Stimulated activated CD4-positive, alpha-beta T cell treated with anti-CD3 and anti-CD28 coated beads, TNF-alpha, amount 100 ng/mL, for 24 hours (primary cell): Measurements from ENCODE around the gene KCP.
A peak's percentile ranks its signal among the peaks of the same experiment; 100 is the strongest.

ENCODE experiments used
- DNase-seq, 3 experiments: peaks; one replicate each; pipeline ENCODE4 v3.0.0-alpha.2; 2020; ENCODE audit warnings: low read depth in 3 of 3

KCP gene

DNA sequence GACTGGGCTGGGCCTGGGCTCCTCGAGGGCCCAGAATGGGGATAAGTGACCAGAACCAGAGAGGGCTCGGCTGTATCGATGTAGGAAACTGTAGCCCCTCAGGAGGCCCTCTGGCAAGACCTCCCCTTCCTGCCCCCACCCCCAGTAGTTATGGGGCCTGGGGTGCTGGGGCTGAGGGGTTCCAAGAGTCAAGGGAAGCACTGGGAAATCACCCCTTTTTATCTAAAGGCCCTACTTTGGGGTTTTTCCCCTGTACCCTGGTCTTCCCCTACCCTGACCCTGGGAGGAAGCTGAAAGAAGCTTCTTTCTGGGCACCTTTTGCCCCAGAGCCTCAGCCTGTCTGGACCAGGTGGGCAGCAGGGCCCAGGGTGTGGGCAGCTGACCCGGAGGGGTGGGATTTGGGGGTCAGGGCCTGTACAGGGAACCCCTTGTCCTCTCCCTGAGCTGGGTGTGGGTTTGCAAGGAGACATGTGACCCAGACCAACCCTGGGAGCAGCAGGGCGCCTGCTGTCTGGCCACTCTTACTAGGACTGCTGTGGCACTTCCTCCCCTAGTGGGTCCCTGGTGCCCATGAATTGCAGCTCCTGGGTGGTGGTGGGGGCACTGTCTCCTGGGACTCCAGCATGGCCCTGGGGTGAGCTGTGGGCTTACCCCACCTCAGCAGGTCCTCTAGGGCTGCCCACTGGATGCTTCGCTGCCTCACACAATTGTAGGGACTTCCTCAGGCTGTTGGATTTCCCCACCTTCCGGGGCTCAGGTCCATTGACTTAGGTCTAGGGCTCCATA, 28.8 kb upstream of the KCP start:
- DNase-seq, result no peak

DNA sequence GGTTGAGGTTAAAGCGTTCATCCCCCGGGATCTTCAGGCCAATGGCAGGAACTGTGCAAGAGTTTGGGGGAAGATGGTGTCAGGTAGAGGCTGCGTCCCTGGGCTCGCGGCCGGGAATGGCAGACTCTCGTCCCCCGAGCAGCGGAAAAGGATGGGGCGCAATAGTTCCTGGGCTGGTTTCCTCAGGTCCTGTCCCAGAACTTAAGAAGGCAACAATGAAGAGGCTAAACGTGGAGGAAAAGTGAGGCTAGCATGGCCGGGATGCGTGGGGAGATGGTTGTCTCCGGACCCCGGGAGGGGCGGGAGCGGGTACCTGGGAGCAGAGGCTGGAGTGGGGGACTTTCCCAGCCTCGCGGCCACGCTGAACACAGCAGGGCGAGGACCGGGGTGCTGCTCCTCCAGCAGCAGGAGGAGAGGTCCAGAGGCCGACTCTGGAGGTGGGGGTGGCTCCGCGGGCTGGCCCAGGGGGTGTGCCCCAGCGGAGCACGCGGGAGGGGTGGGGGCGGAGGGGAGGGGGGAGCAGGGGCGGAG, 28.1 kb upstream of the KCP start:
- DNase-seq, result no peak

DNA sequence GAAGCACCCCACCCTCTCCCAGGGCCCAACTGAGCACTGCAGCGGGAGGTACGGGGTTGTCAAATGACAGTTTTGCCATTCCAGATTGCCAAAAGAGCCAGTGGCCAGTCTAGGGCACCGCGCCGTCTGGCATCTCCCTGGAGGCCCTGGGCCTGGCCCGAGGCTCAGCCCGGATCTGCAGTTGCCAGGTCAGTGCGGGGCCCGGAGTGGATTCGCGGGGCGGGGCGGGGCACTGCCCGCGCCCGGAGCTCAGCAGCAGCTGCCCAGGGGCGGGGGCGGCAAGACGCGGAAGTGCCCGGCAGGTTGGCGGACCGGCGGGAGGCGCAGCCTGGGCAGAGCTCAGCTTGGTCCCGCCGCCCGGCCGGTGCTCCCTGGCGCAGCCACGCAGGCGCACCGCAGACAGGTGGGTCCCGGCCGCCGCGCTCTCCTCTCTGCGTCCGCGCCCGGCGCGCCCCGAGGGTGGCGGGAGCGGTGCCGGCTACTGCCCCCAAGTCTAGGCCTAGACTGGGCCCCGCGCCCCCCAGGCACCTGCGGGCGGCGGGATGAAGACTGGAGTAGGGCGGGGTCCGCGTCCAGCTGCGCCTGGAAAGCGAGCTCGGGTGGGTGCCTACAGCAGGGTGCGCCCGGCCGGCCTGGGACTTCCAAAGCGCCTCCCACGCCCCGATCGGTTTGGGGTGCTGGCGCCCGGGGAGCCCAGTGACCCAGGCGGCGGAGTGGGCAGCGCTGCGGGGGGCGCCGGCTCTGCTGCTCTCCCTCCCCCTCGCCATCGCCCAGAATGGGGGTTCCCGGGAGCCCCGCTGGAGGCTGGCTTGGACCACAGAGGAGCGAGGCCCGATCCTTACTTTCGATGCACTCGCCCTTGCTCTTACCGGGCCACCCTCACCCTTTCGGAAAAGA, 27.4 kb upstream of the KCP start, which contains the start of gene IRF5:
IRF5 (plus strand) TSS at position 281 of the 897 bp plus-strand sequence. CDS start 4,155 bp downstream, outside the sequence.
- no peak for DNase-seq

DNA sequence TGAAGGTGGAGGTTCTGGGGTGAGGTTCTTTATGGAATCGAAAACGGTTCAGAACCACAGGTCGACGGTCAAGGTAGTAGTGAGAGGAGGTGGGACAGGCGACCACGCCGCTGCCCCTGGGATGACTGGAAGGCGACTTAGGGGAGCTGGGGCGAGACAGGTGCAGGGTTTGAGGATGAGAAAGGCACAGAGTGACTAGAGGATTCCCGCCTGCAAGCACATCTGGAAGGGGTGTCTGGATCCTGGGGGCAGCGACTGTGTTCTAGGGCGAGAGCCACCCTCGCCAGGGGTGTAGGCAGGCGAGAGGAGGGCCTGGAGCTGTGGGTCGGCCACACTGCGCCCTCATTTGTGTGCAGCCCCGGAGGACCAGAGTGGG, 26.8 kb upstream of the KCP start:
- DNase-seq, result no peak

DNA sequence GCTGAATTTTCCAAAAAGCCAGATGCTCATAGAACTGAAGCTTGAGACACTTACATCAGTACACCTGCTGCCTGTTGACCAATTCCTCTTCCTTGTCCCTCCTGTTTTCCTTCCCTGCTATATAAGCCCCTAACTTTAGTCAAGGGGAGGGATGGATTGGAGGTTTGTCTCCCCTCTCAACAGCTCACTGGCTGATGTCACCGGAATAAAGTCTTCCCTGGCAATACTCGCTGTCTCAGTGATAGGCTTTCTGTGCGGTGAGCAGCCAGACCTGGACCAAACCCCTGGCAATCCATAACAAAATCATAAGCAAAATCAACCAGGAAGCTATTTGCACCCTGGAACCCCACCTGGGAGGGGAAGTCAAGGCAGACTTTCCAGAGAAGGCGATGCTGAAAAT, 26.3 kb upstream of the KCP start:
- DNase-seq, result no peak

DNA sequence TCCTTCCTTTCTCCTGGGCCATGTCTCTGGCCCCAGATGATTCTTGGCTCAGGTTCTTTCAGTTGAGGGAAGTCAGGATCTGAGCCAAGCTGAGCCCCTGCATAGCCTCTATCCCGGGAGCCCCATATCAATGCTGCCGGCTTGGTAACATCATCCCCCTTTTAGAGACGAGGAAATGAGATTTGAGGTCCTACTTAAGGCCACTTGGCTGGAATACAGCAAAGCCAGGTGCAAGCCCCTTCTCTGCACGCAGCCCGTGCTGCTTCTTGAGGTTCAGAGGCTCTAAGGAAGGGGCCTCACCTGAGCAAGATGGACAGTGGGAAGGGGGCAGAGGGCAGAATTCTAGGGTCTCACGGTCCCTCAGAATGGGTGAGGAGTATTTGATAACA, 24.8 kb upstream of the KCP start:
- DNase-seq, result no peak

DNA sequence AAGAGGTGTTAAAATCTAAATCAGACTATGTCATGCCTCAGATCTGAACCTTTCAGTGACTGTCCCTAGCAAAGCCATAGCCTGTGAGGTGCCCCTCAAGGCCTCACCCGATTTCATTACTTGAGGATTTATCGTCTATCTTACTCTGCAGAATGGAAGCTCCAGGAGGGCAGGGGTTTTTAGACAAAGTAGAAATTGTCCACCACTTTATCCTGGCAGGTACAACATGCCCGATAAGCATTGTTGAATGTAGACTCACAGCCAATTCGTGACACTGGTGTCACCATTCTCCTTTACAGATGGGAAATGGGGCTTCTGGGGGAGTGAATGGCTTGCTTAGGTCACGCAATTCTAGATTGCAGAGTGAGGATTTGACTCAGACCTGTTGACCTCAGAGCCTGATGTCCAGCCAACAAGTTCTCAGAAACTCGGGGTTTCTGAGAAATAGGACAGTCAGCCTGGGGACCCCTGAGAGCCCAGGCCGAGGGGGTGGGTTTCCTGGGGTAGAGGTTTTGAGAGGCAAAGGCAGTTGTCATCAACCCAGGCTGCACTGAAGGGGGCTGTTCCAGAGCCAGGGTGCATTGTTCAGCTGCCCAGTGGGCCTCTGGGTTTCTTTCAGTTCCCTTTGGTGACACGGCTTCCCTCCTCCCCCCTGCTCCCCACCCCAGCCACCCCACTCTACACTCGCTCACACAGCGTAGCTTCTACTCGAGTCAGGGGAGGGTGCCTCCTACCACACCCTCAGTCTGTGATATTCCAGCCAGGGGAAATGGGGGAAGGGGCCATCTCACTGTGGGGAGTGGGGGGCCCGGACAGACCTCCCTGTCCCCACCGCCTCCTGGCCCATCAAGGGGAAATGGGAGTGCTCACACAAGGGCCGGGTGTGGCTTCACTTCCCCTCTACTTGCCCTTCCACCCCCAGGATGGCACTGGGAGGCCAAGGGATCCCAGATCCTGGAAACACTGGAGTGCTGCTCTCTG, 24.1 kb upstream of the KCP start:
- DNase-seq, result no peak

DNA sequence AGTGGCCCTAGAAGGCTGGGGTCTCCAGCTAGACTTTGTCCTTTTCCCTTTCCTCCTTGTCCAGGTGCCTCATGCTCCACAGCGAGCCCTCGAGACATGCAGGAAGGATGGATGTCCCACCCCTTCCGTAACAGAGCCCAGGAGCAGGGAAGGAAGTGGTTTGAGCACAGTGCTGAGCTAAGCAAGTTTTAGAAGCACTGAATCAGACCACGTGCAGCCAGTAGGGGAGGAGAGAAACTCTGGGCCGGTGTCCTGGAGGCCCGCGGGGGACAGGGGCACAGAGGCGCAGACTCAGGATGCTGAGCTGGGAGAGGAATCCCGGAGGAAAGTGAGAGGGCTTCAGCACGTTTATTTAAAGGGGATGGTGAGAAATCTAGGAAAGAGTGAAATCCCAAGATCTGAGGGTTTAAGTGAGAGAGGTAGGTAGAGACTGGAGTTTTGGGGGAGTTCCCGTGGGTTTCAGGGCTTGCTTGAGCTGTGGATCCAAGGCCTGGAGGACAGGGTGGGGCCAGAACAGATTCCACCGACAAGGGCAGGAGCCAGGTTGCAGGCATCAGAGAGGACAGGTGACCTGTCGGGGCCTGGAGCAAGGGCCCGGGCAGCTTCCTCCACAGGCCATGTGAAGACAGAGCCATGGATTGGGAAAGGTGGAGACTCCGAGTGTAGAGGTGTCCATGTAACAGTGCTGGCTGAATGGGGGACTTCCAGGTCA, 22.8 kb upstream of the KCP start:
- DNase-seq, result peak in 1 of 3 experiments; percentile 37

DNA sequence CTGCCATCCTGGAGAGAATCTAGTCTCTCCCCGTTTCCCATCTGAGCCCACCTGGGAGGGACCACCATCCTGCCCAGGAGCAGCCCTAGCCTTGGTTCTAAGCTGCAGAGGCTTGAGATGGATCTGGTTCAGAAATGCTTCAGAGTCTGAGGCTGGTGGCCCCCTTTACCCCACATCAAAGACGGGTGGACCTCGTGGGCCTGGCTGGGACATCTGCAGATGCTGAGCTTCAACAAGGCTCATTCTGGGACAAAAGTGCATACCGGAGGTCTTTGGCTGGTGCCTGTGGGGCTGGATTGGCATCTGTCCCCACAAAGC, 22.3 kb upstream of the KCP start:
- DNase-seq, result no peak

DNA sequence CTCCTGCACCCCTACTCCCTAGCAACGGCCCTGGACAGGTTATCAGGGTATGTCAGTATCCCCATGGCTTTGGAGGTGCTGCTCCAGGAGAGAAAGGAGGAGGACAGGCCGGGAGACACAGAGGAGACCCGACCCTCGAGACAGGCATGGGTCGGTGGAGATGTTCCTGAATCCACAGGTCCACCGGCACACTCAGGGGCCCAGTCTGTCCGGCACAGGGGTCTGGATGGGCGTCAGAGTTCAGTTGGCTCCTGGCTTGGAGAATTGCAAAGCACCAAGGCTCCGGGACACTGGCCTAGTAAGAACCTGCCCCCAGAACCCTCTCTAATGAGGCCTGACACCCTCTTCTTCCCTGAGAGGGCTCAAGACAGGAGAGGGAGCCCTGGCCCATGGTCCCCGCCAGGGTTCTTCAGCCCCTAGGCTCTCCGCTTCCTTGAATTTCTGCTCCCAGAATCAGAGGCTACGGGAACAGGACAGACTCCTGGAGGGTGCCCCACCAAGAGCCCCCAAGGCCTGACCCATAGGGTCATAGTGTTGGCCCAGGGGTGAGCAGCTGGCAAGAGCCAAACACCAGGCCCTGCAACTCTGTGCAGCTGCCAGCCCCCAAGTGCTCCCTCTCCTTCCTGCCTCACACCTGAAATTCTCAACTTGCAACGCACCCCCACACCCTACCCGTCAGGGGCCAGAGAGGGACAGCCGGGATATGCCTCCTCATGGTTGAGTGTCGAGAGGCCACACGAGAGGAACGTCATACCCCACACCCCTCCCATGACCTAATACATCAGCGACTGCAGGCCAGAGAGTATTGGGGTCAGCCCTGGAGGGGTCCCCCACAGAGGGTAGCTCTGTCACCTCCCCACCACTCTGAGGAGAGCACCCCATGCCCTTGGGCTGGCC, 21.7 kb upstream of the KCP start:
- DNase-seq, result no peak

DNA sequence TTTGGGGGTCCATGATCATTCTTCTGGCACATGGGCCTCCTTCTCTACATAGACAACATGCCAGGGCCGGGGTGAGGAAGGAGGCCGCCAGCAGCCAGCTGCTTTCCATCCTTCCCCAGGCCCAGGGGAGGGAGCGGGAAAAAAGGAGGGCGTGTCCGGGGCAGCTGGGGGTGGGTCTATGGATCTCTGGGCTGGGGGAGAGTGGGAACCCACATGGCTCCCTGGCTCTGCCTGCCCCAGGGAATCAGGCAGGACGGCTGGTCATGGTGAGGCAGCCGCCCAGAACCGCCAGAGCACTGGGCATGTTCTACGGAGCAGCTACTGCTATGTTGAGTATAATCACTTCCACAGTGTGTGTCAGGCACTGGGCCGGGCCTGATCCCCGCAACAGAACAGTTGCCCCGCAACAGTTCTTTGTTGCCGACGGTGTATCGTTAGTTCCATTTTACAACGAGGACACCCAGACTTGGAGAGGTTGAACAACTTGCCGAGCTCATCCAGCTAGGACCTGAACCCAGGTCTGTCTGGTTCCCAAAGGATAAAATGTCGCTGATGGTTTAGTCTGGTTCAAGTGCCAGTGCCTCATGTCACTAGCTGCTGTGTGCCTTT, 20.8 kb upstream of the KCP start:
- no peak for DNase-seq

DNA sequence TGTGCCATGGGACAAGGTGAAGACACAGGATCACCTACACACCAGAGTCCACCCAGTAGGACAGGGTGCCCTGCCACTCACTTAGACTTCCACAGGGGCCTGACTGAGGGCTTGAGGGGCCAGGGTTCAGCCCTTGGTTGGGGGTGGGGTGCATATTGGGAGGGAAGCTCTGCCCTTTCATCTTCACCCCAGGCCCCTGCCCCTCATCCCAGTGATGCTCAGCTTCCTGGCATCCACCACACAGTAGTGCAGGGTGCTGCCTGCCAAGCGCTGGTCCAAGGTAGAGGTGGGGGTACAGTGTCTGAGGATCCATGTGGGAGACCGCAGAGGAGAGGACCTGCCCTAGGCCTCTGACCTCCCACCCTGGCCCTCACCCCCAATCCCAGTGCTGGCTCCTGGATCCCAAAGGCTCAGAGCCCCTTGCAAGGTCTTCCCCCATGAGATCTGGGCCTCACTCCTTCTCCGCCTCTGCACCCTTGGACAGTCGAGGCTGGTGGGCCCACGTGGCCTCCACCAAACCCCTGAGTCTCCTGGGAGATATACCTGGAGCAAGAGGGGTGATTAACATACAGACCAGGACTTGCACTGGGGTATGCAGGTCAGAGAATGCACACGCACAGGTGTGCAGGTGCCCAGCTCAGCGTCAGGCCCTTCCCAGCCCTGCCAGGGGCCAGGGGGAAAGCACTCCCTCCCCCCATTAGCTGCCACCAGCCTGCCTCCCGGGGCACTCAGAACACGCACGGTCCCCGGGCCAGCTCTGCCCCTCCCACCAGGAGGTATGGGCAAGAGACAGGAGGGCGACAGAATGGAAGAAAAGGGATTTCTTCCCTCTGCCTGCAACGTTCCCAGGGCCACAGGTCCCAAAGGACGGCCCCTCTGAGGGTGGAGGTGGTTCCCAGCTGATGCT, 18.6 kb upstream of the KCP start:
- DNase-seq, result no peak

DNA sequence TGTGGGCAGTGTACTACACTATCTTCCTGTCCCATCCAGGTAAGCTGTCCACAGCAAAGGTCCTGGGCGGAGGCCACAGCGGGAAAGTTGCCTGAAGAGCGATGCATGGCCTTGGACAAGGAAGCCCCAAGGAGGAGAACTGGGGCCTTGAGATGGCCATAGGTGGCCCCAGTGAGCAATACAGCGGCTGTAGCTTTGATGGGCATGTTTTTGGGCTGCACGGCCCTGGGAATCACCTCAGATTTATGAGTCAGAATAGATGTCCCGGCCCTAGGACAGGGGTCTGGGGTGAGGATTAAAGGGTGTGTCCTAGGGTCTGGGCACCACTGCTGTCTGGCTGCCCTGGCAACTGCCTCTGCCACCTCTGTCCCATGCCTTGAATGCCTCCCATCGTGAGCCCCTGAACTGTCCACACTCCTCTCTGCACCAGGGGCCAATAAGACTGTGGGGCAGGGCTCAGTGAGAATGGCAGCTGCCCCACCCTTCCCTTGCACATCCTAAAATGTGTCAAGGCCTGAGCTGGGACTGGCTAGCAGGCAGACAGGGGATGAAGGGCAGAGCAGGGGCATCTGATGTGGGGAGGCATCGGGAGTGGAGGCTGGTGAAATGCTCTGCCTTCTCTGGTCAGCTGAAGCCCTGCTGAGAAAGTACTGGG, 17.8 kb upstream of the KCP start:
- DNase-seq, result no peak

DNA sequence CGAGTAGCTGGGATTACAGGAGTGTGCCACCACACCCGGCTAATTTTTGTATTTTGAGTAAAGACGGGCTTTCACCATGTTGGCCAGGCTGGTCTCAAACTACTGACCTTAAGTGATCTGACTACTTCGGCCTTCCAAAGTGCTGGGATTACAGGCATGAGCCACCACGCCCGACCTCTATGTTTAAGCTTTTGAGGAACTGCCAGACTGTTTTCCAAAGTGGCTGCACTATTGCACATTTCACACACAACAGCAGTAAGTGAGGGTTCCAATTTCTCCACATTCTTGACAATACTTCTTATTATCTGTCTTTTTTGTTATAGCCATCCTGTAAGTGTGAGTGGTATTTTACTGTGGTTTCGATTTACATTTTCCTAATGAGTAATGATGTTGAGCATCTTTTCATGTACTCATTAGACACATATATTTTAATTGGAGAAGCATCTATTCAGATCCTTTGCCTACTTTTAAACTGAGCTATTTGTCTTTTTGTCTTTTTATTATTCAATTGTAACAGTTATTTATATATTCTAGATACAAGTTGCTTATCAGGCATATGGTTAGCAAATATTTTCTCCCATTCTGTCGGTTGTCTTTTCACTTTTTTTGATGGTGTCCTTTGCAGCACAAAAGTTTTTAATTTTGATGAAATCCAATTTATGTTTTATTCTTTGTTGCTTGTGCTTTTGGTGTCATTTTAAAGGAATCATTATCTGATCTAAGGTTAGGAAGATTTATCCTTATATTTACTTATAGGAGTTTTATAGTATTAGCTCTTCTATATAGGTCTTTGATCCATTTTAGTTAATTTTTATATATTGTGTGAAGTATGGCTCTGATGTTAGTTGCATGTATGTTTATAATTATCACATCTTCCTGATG, 14.4 kb upstream of the KCP start:
- no peak for DNase-seq

DNA sequence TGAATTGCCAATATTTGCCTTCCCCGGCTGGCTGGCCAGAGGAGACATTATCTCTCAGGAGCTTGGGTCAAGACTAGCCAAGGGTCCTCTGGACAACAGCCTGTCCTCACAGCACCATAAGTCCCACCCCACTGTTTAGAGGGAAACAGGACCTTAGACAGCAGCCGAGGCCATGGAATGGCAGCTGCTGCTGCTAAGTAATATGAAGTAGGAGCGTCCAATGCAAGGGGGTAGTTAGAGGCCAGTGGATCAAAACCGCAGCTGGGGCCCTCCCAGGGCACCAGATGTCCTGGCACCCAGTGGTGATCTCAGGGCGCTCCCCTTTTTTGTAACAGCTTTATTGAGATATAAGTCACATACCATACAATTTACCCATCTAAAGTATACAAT, 12.9 kb upstream of the KCP start:
- no peak for DNase-seq

DNA sequence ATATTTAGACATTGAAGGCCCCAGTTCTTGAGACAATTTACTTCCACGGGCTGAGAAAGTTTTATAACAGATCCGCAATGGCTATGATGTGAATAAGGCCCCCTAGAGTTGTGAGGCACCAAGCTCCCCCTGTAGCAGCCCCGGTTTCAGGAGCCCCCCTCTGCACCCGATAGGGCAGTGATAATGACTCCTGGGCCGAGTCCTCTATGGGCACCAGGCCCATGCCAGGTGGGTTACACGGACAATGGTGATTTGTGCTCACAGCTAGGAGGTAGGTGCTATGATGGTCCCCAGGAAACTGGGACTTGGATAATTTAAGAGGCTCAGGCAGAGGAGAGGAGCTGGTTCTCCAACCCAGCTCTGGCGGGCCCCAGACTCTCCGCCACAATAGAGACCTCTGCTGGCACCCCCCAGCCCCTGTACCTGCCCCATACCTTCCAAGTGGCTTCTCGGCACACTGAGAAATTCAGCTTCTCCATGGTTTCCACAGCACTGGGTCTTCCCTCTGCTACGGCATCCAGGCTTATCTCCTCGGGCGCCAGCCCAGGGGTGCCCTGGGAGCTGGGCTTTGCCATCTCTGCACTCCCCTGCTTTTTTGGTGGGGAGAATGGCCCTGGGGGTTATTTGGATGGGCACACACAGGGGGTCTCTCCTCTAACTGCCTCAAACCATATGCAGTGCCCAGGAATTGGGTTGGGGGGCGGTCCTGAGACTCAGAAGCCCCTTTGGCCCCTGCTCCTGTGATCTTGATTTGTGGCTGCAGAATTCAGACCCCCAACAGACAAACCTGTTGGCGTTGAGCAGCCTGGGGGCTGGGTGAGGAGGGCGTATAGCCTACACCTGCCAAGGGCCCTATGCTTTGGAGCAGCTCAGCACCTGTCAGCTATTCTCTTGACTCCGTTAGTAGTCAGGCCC, 12.2 kb upstream of the KCP start:
- no peak for DNase-seq
